HEK293T (cell line): ENCODE data around the gene DUSP6.

Experiments
- ARNT ChIP-seq: fragments of 450-650 bp; IDR thresholded peaks from 2 replicates; pipeline ENCODE4 v1.6.1; 2017; ENCODE audit warnings: mild to moderate bottlenecking
- BHLHE40 ChIP-seq: fragments of 450-650 bp; IDR thresholded peaks from 2 replicates; pipeline ENCODE4 v1.6.1; 2016; ENCODE audit warnings: mild to moderate bottlenecking, moderate library complexity, borderline replicate concordance
- ELF4 ChIP-seq: fragments of 450-650 bp; IDR thresholded peaks from 2 replicates; pipeline ENCODE4 v1.6.1; 2017; ENCODE audit warnings: antibody characterized with exemption
- FOXA1 ChIP-seq: fragments of 450-650 bp; IDR thresholded peaks from 2 replicates; pipeline ENCODE4 v1.6.1; 2016; ENCODE audit warnings: mild to moderate bottlenecking
- FOXK2 ChIP-seq: fragments of 450-650 bp; IDR thresholded peaks from 2 replicates; pipeline ENCODE4 v1.6.1; 2016; ENCODE audit warnings: mild to moderate bottlenecking
- NFRKB ChIP-seq: fragments of 450-650 bp; IDR thresholded peaks from 2 replicates; pipeline ENCODE4 v1.6.1; 2016; ENCODE audit warnings: mild to moderate bottlenecking, moderate library complexity
- PKNOX1 ChIP-seq: fragments of 450-650 bp; IDR thresholded peaks from 2 replicates; pipeline ENCODE4 v1.6.1; 2016
- SUZ12 ChIP-seq: fragments of 450-650 bp; IDR thresholded peaks from 2 replicates; pipeline ENCODE4 v1.6.1; 2016; ENCODE audit warnings: mild to moderate bottlenecking
- TARDBP ChIP-seq: fragments of 450-650 bp; IDR thresholded peaks from 2 replicates; pipeline ENCODE4 v1.6.1; 2016

- TF ChIP-seq ELF4 (no peak), FOXK2 (no peak), BHLHE40 (no peak), FOXA1 (no peak), SUZ12 (no peak), NFRKB (no peak), PKNOX1 (no peak), TARDBP (no peak), ARNT (no peak)
Measured at GRCh38 chr12:89324437-89324836, 27.9 kb downstream of the DUSP6 start.
